ENCODE data around the gene HORMAD2.

HORMAD2 gene

GRCh38 chr22:30104501-30105156, 24.4 kb downstream of the HORMAD2 start:
- H3K27ac ChIP-seq, result no peak overlapping the region
- TF ChIP-seq CTCF (IDR thresholded peaks at IDR 0.05), result no peak
- DNase-seq (ENCODE audit: low spot score), result no peak
- no peak overlapping the region for H3K4me3 ChIP-seq

- no peak overlapping the region for H3K4me3 ChIP-seq
Measured at GRCh38 chr22:30105483-30105882, 25.2 kb downstream of the HORMAD2 start.

GRCh38 chr22:30113494-30113893, 33.2 kb downstream of the HORMAD2 start:
- no peak for DNase-seq (ENCODE audit: low spot score)
- TF ChIP-seq CTCF (IDR thresholded peaks at IDR 0.05), result no peak
- no peak overlapping the region for H3K27ac ChIP-seq
- no peak overlapping the region for H3K4me3 ChIP-seq

More at GRCh38 chr22:30105483-30105882, 25.2 kb downstream of the HORMAD2 start:
- no peak for TF ChIP-seq CTCF (IDR thresholded peaks at IDR 0.05)
- H3K27ac ChIP-seq, result no peak overlapping the region
- no peak for DNase-seq (ENCODE audit: low spot score)

GRCh38 chr22:30114361-30114760, 34.1 kb downstream of the HORMAD2 start:
- H3K4me3 ChIP-seq, result no peak overlapping the region
- H3K27ac ChIP-seq, result no peak overlapping the region

GRCh38 chr22:30115705-30116104, 35.4 kb downstream of the HORMAD2 start:
- no peak for TF ChIP-seq CTCF (IDR thresholded peaks at IDR 0.05)
- no peak for DNase-seq (ENCODE audit: low spot score)
- no peak overlapping the region for H3K4me3 ChIP-seq

More at GRCh38 chr22:30114361-30114760, 34.1 kb downstream of the HORMAD2 start:
- no peak for DNase-seq (ENCODE audit: low spot score)
- no peak for TF ChIP-seq CTCF (IDR thresholded peaks at IDR 0.05)

GRCh38 chr22:30116362-30117117, 36.3 kb downstream of the HORMAD2 start:
- Histone ChIP-seq H3K27ac (no peak overlapping the region), H3K4me3 (no peak overlapping the region)
- TF ChIP-seq CTCF (IDR thresholded peaks at IDR 0.05), result no peak
- DNase-seq (ENCODE audit: low spot score), result no peak

More at GRCh38 chr22:30115705-30116104, 35.4 kb downstream of the HORMAD2 start:
- no peak overlapping the region for H3K27ac ChIP-seq

- H3K4me3 ChIP-seq, result no peak overlapping the region
- no peak for DNase-seq (ENCODE audit: low spot score)
Measured at GRCh38 chr22:30117256-30117655, 37.0 kb downstream of the HORMAD2 start.

More at GRCh38 chr22:30117256-30117655, 37.0 kb downstream of the HORMAD2 start:
- TF ChIP-seq CTCF (IDR thresholded peaks at IDR 0.05), result no peak
- H3K27ac ChIP-seq, result no peak overlapping the region

Data from coronary artery (tissue), 2 donors.